Endothelial cell of umbilical vein (primary cell): ENCODE measurements around the gene SLCO2B1. TPM values are rescaled to one million over a fixed set of nuclear protein-coding genes. Genes with fewer than 3 reads are reported as not detected.

Experiments used
- BruUV-seq: library from RNA; stranded (reverse); fragments of 400-500 nt; replicated peaks from 2 replicates; lab custom pipeline; 2021; lab: Mats Ljungman, UMichigan
- CTCF ChIA-PET: fragments of 300-600, 350-600 bp; sonication (Branson Sonifier 250); formaldehyde crosslinking; loops from one replicate; lab custom pipeline; 2021; ENCODE audit warnings: antibody characterized with exemption, inconsistent platforms; lab: Charles Lee
- POLR2A ChIA-PET: fragments of 300-600, 350-600 bp; sonication (Branson Sonifier 250); formaldehyde crosslinking; loops from one replicate; lab custom pipeline; 2021; ENCODE audit warnings: antibody characterized with exemption, inconsistent platforms; lab: Charles Lee
- DNase-seq: peaks from one replicate; pipeline ENCODE4 v3.0.0-alpha.2; 2011; ENCODE audit warnings: low read depth, low spot score
- FAIRE-seq: peaks from 2 replicates; lab custom pipeline; 2011; peaks lifted over from hg19 to GRCh38; lab: Jason Lieb, UNC
- H2AFZ ChIP-seq: 2 replicates; pipeline ENCODE4 v1.6.0; 2012; ENCODE audit warnings: low read depth, low read length, control low read depth, inconsistent platforms
- H3K27ac ChIP-seq: 2 replicates; pipeline ENCODE4 v1.5.1; 2011; ENCODE audit warnings: low read depth, mild to moderate bottlenecking, control low read depth, low read length, moderate library complexity; ENCODE audit not compliant: insufficient read depth
- H3K27me3 ChIP-seq, 2 experiments: 2 replicates each; pipeline versions ENCODE4 v1.6.0 to v1.6.1; 2011; ENCODE audit warnings: low read length in 2 of 2, mixed read lengths in 1 of 2; ENCODE audit not compliant: control insufficient read depth in 2 of 2, insufficient read depth in 2 of 2
- H3K36me3 ChIP-seq, 2 experiments: 2 replicates in 1 of 2; 3 replicates in 1 of 2; pipeline ENCODE4 v1.5.1; 2011; ENCODE audit warnings: low read length in 2 of 2, mild to moderate bottlenecking in 1 of 2, moderate library complexity in 1 of 2; ENCODE audit not compliant: control insufficient read depth in 2 of 2, insufficient read depth in 2 of 2; ENCODE audit errors: extremely low read depth in 1 of 2
- H3K4me1 ChIP-seq: 3 replicates; pipeline ENCODE4 v1.5.1; 2011; ENCODE audit warnings: mild to moderate bottlenecking, low read length; ENCODE audit not compliant: control insufficient read depth, insufficient read depth; ENCODE audit errors: extremely low read depth
- H3K4me2 ChIP-seq: 2 replicates; pipeline ENCODE4 v1.6.1; 2011; ENCODE audit warnings: low read length, control low read depth, mixed read lengths; ENCODE audit not compliant: insufficient read depth
- H3K4me3 ChIP-seq, 3 experiments: fragments of 200-600 bp in 1 of 3; sonication (generic), shearing (Covaris generic) in 1 of 3; replicated peaks in 1 of 3; 2 replicates each; pipeline ENCODE4 v1.5.1; 2011 to 2016; ENCODE audit warnings: control low read depth in 3 of 3, low read length in 3 of 3, mild to moderate bottlenecking in 2 of 3, inconsistent platforms in 1 of 3, low read depth in 1 of 3, moderate library complexity in 1 of 3; ENCODE audit not compliant: insufficient read depth in 1 of 3
- H3K79me2 ChIP-seq: 2 replicates; pipeline ENCODE4 v1.6.0; 2012; ENCODE audit warnings: low read length, inconsistent platforms; ENCODE audit not compliant: control insufficient read depth, insufficient read depth
- H3K9ac ChIP-seq: replicated peaks from 2 replicates; pipeline ENCODE3; 2011; ENCODE audit warnings: low read length, control low read depth; ENCODE audit not compliant: insufficient read depth; ENCODE audit errors: extremely low read depth
- H3K9me1 ChIP-seq: replicated peaks from 3 replicates; pipeline ENCODE4 v1.6.0; 2011; ENCODE audit warnings: mild to moderate bottlenecking, low read length; ENCODE audit not compliant: control insufficient read depth, insufficient read depth; ENCODE audit errors: extremely low read depth
- H3K9me3 ChIP-seq: replicated peaks from 2 replicates; pipeline ENCODE4 v1.5.1; 2012; ENCODE audit warnings: low read length, inconsistent platforms; ENCODE audit not compliant: control insufficient read depth, insufficient read depth
- H4K20me1 ChIP-seq: replicated peaks from 2 replicates; pipeline ENCODE3; 2011; ENCODE audit warnings: mild to moderate bottlenecking, low read length; ENCODE audit not compliant: control insufficient read depth, insufficient read depth; ENCODE audit errors: extremely low read depth
- EZH2 ChIP-seq: IDR thresholded peaks from 2 replicates; pipeline ENCODE4 v1.6.1; 2012; ENCODE audit warnings: borderline replicate concordance, low read depth, mild to moderate bottlenecking, moderate library complexity, low read length, inconsistent platforms; ENCODE audit not compliant: severe bottlenecking
- FOS ChIP-seq: IDR thresholded peaks from 2 replicates; pipeline ENCODE4 v1.6.1; 2011; ENCODE audit warnings: mild to moderate bottlenecking, low read length, moderate library complexity, borderline replicate concordance; ENCODE audit not compliant: insufficient read depth
- GATA2 ChIP-seq: IDR thresholded peaks from 2 replicates; pipeline ENCODE4 v1.7.0; 2011; ENCODE audit warnings: low read depth, mild to moderate bottlenecking, moderate library complexity, mixed read lengths, low read length; ENCODE audit not compliant: insufficient read length, insufficient read depth
- JUN ChIP-seq: IDR thresholded peaks from 2 replicates; pipeline ENCODE4 v1.6.1; 2011; ENCODE audit warnings: borderline replicate concordance, low read depth; ENCODE audit not compliant: insufficient read length, insufficient read depth
- MAX ChIP-seq: IDR thresholded peaks from 2 replicates; pipeline ENCODE4 v1.6.1; 2011; ENCODE audit not compliant: insufficient read depth, insufficient read length
- MYC ChIP-seq: IDR thresholded peaks from one replicate; pipeline ENCODE4 v1.6.1; 2011; ENCODE audit warnings: mild to moderate bottlenecking, low read depth, low read length
- POLR2A ChIP-seq: IDR thresholded peaks from 2 replicates; pipeline ENCODE4 v1.6.1; 2012; ENCODE audit warnings: low read depth, mild to moderate bottlenecking, control low read depth, low read length
- POLR2AphosphoS5 ChIP-seq: IDR thresholded peaks from 2 replicates; pipeline ENCODE4 v1.6.1; 2012; ENCODE audit warnings: low read depth, mild to moderate bottlenecking, control low read depth, low read length, moderate library complexity; ENCODE audit not compliant: insufficient read depth
- dilution Hi-C: fragments of 300-500 bp; cut with MboI; formaldehyde crosslinking; loops from one replicate; pipeline ENCODE4 v1.15.0; 2019; ENCODE audit warnings: low sequenced_read_pairs; ENCODE audit not compliant: extremely low pct_ligation_motif_present
- intact Hi-C: fragments of 100-400 bp; cut with micrococcal nuclease; formaldehyde crosslinking; loops from one replicate; pipeline ENCODE4 v1.10.0; 2022
- polyA plus RNA-seq, 4 experiments: library from polyadenylated mRNA; depleted of rRNA in 3 of 4; stranded (reverse) in 3 of 4; unstranded in 1 of 4; fragments of >200 nt; gene quantifications; 2 replicates each; pipeline versions ENCODE4 v1.2.1 to v1.2.3, GENCODE V29; 2011 to 2012; ENCODE audit warnings: missing spikeins in 1 of 4
- total RNA-seq: library from RNA; stranded (reverse); gene quantifications from 2 replicates; pipeline ENCODE4 v1.2.3, GENCODE V29; 2021
- TF ChIP-seq, protein P1 (sequence below), 2 donors: IDR thresholded peaks; 1 replicate in 1 of 2; 2 replicates in 1 of 2; pipeline ENCODE4 v1.5.1; 2011; ENCODE audit warnings: low read length in 2 of 2, mild to moderate bottlenecking in 2 of 2, moderate library complexity in 2 of 2, control low read depth in 1 of 2, inconsistent platforms in 1 of 2, low read depth in 1 of 2; ENCODE audit not compliant: insufficient read depth in 1 of 2; ENCODE audit errors: extremely low read depth in 1 of 2

SLCO2B1 gene
- total and polyA plus RNA-seq, 2 donors (not counting 3 experiments of a cell fraction or from before 2014, with no cell fraction given) = 0.04 TPM; not detected in 1

GRCh38 chr11:75229466-75229865 is 78.6 kb downstream of the SLCO2B1 start:
- POLR2A ChIA-PET = no interaction called here
- H3K27me3 ChIP-seq = peaks cover 1 to 2% of the 10 kb centered on the region in 2 experiments
- intact Hi-C loops (no loop called here), dilution Hi-C loops (no loop called here)
- H3K36me3 ChIP-seq = no peaks in the 10 kb centered on the region
- DNase-seq (no peak), FAIRE-seq (no peak)
- H3K4me1 ChIP-seq = no peaks in the 10 kb centered on the region
- H3K4me3 ChIP-seq = no peak overlapping the region
- H3K27ac ChIP-seq = no peak overlapping the region
- TF ChIP-seq GATA2 (no peak), POLR2AphosphoS5 (no peak)
- no peaks in the 10 kb centered on the region for H3K79me2 ChIP-seq
- H3K9ac ChIP-seq = no peak overlapping the region
- no peaks in the 10 kb centered on the region for H3K9me1 ChIP-seq
- CTCF ChIA-PET = interaction anchor here (1.6 to 1.8 kb wide), 3 partner anchors 12 to 83 kb away, joined by 5 to 8 read pairs (median 6); partner anchors contain the start of gene TPBGL
- BruUV-seq = no TSS peak
- no peak overlapping the region for H3K4me2 ChIP-seq
- no peaks in the 10 kb centered on the region for H3K9me3 ChIP-seq
- no peak overlapping the region for H2AFZ ChIP-seq
- H4K20me1 ChIP-seq = no peaks in the 10 kb centered on the region

DNA sequence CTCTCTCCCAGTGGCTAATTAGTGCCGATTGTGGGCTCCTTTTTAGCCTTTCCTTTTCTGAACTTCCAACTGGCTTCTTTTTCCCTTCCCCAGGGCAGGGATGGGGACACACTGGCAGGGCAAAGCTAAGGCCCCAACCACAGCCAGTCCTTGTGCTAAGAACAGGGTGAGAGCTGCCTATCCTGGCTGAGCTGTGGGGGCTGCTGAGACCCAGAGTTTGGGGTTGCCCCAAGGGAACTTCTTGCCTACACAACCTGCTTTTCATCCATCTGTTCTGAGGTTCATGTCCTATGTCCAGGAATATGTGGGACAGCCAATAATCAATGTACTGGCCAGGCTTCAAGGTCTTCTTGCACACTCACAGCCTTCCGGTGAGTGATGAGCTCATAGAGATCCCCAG is 79.7 kb downstream of the SLCO2B1 start:
- FAIRE-seq (no peak), DNase-seq (no peak)
- no peak overlapping the region for H3K9ac ChIP-seq
- intact Hi-C loops (no loop called here), dilution Hi-C loops (no loop called here)
- H4K20me1 ChIP-seq = no peaks in the 10 kb centered on the region
- no peak overlapping the region for H3K4me3 ChIP-seq
- no peaks in the 10 kb centered on the region for H3K9me3 ChIP-seq
- H3K79me2 ChIP-seq = no peaks in the 10 kb centered on the region
- no peaks in the 10 kb centered on the region for H3K9me1 ChIP-seq
- no peak for TF ChIP-seq MAX
- no peak for TF ChIP-seq FOS
- TF ChIP-seq JUN = no peak
- TF ChIP-seq MYC = no peak
- TF ChIP-seq GATA2 = no peak
- no peak for TF ChIP-seq POLR2AphosphoS5
- TF ChIP-seq EZH2 = no peak
- no peak for TF ChIP-seq POLR2A
- TF ChIP-seq, protein P1, sequence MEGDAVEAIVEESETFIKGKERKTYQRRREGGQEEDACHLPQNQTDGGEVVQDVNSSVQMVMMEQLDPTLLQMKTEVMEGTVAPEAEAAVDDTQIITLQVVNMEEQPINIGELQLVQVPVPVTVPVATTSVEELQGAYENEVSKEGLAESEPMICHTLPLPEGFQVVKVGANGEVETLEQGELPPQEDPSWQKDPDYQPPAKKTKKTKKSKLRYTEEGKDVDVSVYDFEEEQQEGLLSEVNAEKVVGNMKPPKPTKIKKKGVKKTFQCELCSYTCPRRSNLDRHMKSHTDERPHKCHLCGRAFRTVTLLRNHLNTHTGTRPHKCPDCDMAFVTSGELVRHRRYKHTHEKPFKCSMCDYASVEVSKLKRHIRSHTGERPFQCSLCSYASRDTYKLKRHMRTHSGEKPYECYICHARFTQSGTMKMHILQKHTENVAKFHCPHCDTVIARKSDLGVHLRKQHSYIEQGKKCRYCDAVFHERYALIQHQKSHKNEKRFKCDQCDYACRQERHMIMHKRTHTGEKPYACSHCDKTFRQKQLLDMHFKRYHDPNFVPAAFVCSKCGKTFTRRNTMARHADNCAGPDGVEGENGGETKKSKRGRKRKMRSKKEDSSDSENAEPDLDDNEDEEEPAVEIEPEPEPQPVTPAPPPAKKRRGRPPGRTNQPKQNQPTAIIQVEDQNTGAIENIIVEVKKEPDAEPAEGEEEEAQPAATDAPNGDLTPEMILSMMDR (IDR thresholded peaks at IDR 0.05; ENCODE audit: extremely low read depth in 1 of 2, insufficient read depth in 1 of 2, low read depth in 1 of 2, low read length in 2 of 2) = no peak
- no peaks in the 10 kb centered on the region for H3K36me3 ChIP-seq
- H3K27ac ChIP-seq = no peak overlapping the region
- no peak overlapping the region for H2AFZ ChIP-seq
- H3K27me3 ChIP-seq = peaks cover 1 to 2% of the 10 kb centered on the region in 2 experiments
- H3K4me1 ChIP-seq = no peaks in the 10 kb centered on the region
- no peak overlapping the region for H3K4me2 ChIP-seq
- BruUV-seq = no TSS peak
- CTCF ChIA-PET = interaction anchor here (0.9 to 2.4 kb wide), 9 partner anchors 11 to 128 kb away, joined by 3 to 11 read pairs (median 7); partner anchors contain the start of gene TPBGL
- POLR2A ChIA-PET = no interaction called here
